ENCODE results near the gene CMTM7. TPM values are rescaled to one million over a fixed set of nuclear protein-coding genes. Genes with fewer than 3 reads are reported as not detected.
"Not testable (repeated sequence)": the region's sequence is repeated elsewhere in the genome, so short reads cannot be mapped to it uniquely, and the experiment has no call there.

Gene CMTM7
- total RNA-seq, 4 donors from 2014 or later: 9.8 to 12.3 (median 11.4) TPM

DNA sequence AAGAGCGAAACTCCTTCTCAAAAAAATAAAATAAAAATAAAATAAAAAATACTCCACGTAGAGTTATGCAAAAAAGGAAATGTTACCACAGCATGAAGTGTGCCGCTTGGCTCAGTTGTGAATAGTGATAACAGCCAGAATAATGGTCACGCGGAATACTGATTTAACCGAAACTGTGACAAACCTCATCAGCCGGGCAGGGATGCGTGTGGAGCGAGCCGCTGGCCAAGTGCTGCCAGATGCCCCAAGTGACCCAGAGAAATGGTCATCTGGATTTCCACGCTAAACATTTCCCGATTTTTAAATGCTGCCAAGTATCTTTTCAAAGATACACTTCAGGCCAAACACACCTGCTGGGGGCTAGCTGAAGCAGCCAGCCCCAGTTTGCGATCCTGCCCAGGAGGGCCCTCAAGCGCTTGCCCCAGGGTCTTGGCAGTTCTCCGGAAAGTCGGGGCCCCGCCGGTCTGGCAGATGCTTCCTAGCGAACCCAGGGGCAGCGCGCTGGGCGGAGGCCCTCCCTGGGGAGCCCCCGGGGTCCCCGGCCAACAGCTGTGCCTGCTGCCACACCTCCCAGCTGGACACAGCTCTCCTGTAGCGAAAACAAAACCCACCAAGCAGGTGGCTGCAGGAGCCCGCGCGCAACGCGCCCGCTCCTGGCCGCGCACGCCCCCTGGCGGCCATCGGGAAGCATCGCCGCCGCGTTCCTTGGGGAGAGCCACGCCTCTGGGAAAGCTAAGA is 75.8 kb downstream of the CMTM7 start:
- TF ChIP-seq POLR2A (IDR thresholded peaks at IDR 0.05) (no peak), CTCF (IDR thresholded peaks at IDR 0.05) (peak in 2 of 3 donors; percentile 21 to 88)
- 21 to 23% methylated on average over 38 to 39 of the region's 41 CpGs for WGBS, 2 donors
- peak; percentile 49 to 92 for DNase-seq (ENCODE audit: low spot score in 2 of 2)
- intact Hi-C loops (cut with DNase I; ENCODE audit: low total_unique reads): loop anchor here (2.0 kb wide), 1 partner anchor 93 kb away; no protein-coding TSS in a partner anchor
- no peak overlapping the region for H3K4me3 ChIP-seq (ENCODE audit: low read depth, poor library complexity, severe bottlenecking)

- H3K4me3 ChIP-seq (ENCODE audit: low read depth, poor library complexity, severe bottlenecking): no peak overlapping the region
- TF ChIP-seq CTCF (IDR thresholded peaks at IDR 0.05): no peak
- DNase-seq (ENCODE audit: low spot score in 2 of 2): no peak
- 85 to 87% methylated on average over 7 of the region's 7 CpGs for WGBS, 2 donors
- intact Hi-C loops (cut with DNase I; ENCODE audit: low total_unique reads): loop anchor here (2.0 kb wide), 1 partner anchor 95 kb away; no protein-coding TSS in a partner anchor
Observed at GRCh38 chr3:32469151-32469874, 77.7 kb downstream of the CMTM7 start.

DNA sequence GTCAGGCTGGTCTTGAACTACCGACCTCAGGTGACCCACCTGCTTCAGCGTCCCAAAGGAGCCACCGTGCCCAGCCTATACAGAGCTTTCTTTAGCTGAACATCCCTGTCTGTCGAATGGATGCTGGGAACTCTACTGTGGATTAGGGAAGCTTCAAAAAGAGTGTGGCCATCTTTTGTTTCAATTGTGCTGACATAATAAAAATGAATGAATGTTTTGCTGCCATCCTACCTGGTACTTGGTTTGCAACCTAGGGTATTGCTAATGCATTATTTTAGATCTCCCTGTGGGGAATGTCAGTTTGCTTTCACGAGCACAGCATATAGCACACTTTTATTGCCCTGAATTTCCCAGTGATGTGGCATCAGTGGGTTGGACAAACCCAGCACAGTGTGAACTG is 78.7 kb downstream of the CMTM7 start:
- intact Hi-C loops (cut with DNase I; ENCODE audit: low total_unique reads): loop anchor here (10.0 kb wide), 1 partner anchor 286 kb away; no protein-coding TSS in a partner anchor
- WGBS, 2 donors: 90 to 97% methylated on average over 5 of the region's 5 CpGs
- no peak for DNase-seq (ENCODE audit: low spot score in 2 of 2)
- TF ChIP-seq CTCF (IDR thresholded peaks at IDR 0.05) (no peak), POLR2A (IDR thresholded peaks at IDR 0.05) (no peak)
- no peak overlapping the region for H3K4me3 ChIP-seq (ENCODE audit: low read depth, poor library complexity, severe bottlenecking)

DNA sequence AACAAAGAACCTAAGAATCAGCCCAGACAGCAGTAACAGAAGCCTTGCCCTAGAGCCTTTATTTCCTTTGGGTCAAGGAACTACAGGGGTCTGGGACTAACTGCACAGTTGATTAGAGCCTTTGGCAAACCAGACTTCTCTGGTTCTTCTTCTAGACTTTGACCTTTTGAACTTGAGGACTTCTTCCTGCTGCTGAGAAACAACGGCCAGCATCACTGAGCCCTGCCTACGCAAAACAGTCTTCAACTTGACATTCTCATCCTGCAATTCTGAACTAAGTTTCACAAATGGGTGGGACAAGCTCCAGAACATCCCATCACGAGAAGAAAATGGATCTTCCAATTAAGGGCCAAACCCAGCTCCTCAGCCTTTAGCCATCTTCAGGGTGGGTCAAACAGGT is 79.6 kb downstream of the CMTM7 start:
- no peak overlapping the region for H3K4me3 ChIP-seq (ENCODE audit: low read depth, poor library complexity, severe bottlenecking)
- intact Hi-C loops (cut with DNase I; ENCODE audit: low total_unique reads): loop anchor here (10.0 kb wide), 1 partner anchor 286 kb away; no protein-coding TSS in a partner anchor
- DNase-seq (ENCODE audit: low spot score in 2 of 2): no peak
- TF ChIP-seq POLR2A (IDR thresholded peaks at IDR 0.05): no peak
- TF ChIP-seq CTCF (IDR thresholded peaks at IDR 0.05): no peak
- WGBS, 2 donors: 90 to 94% methylated on average over 3 of the region's 3 CpGs

DNA sequence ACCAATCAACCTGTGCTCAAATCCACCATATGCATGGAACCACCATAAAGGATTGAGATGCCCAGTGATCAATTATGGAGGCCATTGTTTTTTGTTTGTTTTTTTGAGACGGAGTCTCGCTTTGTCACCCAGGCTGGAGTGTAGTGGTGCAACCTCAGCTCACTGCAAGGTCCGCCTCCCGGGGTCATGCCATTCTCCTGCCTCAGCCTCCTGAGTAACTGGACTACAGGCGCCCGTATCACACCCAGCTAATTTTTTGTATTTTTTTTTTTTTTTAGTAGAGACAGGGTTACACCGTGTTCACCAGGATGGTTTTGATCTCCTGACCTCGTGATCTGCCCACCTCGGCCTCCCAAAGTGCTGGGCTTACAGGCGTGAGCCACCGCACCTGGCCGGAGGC is 80.5 kb downstream of the CMTM7 start:
- 88 to 94% methylated on average over 12 of the region's 12 CpGs for WGBS, 2 donors
- intact Hi-C loops (cut with DNase I; ENCODE audit: low total_unique reads): loop anchor here (10.0 kb wide), 1 partner anchor 287 kb away; no protein-coding TSS in a partner anchor

GRCh38 chr3:32474201-32474600 is 82.5 kb downstream of the CMTM7 start:
- TF ChIP-seq CTCF (IDR thresholded peaks at IDR 0.05) (no peak), POLR2A (IDR thresholded peaks at IDR 0.05) (no peak)

More for the DNA sequence above, 80.5 kb downstream of the CMTM7 start:
- not testable (repeated sequence) for H3K4me3 ChIP-seq (ENCODE audit: low read depth, poor library complexity, severe bottlenecking); DNase-seq (ENCODE audit: low spot score in 2 of 2)

More at GRCh38 chr3:32474201-32474600, 82.5 kb downstream of the CMTM7 start:
- H3K4me3 ChIP-seq (ENCODE audit: low read depth, poor library complexity, severe bottlenecking): no peak overlapping the region
- no peak for DNase-seq (ENCODE audit: low spot score in 2 of 2)
- WGBS, 2 donors: 88 to 95% methylated on average over 2 of the region's 2 CpGs
- intact Hi-C loops (cut with DNase I; ENCODE audit: low total_unique reads): loop anchor here (10.0 kb wide), 1 partner anchor 289 kb away; no protein-coding TSS in a partner anchor
